Measurements from ENCODE around the gene TBC1D30.

The TBC1D30 gene

DNA sequence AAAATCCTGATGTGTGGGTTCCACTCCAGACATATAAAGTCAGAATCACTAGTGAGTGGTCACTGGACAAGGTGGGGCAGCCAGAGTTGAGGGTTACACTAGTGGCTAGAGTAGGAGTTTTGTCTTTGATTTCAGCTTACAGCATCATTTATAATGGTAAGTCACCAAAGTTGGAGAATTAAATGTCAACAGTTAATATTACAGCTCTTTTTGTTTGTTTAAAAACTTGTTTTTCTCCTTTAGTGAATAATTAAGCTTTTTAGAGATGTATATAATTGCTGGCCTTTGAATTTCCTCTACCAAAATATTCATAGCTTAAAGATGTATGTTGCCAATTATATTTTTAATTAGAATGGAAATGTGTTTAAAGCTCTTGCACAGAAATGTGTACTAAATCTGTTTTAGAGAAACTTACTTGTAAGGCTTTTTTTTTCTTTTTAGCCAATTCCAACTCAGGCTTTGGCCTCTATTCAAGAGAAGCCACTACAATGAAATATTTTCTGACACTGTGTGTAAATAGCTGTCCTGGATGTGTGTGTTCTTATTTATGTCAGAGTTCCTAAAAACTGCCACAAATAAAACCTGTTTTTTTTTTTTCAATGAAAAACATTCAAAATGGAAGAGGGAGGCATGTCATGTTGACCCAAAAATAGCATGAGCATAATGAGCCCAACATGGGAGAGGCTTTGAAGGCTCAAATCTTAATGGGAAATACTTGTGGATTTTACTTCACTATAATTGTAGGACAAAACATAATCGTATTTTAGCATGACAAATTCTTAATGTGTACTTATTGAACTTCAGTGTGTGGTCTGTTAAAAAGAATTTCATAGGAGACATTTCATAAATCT lies 92.2 kb downstream of the TBC1D30 start:
- TF ChIP-seq, protein P1, sequence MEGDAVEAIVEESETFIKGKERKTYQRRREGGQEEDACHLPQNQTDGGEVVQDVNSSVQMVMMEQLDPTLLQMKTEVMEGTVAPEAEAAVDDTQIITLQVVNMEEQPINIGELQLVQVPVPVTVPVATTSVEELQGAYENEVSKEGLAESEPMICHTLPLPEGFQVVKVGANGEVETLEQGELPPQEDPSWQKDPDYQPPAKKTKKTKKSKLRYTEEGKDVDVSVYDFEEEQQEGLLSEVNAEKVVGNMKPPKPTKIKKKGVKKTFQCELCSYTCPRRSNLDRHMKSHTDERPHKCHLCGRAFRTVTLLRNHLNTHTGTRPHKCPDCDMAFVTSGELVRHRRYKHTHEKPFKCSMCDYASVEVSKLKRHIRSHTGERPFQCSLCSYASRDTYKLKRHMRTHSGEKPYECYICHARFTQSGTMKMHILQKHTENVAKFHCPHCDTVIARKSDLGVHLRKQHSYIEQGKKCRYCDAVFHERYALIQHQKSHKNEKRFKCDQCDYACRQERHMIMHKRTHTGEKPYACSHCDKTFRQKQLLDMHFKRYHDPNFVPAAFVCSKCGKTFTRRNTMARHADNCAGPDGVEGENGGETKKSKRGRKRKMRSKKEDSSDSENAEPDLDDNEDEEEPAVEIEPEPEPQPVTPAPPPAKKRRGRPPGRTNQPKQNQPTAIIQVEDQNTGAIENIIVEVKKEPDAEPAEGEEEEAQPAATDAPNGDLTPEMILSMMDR (IDR thresholded peaks at IDR 0.05; ENCODE audit: insufficient read depth, low read depth, low read length, missing control alignments) = no peak
- no peak overlapping the region for H3K4me3 ChIP-seq (ENCODE audit: low read depth, low read length)
- no peak for DNase-seq (ENCODE audit: low read depth)

DNA sequence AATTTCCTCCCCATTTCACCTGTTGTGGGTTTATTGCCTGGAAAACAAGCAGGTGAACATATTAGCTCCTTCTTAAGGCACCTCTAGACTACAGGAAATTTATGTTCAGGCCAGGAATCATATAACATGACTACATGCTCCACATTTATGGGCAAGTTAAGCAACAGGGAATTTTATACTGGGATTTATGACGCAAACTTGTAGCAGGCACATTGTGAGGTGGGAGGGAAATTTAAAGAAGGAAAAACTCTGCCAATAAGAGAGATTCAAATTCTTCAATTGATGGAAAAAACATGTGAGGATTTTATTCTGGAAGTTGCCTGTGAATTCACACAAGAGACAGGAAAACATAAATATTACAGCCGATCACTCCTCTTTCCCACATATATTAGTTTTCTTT lies 93.9 kb downstream of the TBC1D30 start:
- TF ChIP-seq, protein P1 (IDR thresholded peaks at IDR 0.05; ENCODE audit: insufficient read depth, low read depth, low read length, missing control alignments) = no peak
- H3K4me3 ChIP-seq (ENCODE audit: low read depth, low read length) = no peak overlapping the region
- no peak for DNase-seq (ENCODE audit: low read depth)

DNA sequence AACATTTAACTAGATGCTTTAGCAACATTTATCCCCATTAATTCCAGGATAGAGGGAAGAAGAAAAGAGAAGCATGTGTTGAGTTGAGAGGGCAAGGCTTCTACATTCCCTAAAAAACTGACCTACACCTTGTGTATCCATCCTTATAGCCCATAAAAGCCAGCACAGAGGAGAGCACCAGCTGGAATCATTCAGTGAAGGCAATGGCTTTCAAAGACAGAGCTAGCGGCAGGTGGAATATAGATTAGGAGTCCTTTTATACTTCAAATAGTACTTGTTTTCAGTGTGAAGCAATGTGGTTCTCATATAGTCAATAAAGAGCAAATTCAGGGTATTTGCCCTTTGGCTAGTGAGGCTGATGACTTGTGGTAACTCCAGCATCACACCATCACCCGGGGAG lies 94.4 kb downstream of the TBC1D30 start:
- H3K4me3 ChIP-seq (ENCODE audit: low read depth, low read length) = no peak overlapping the region
- no peak for DNase-seq (ENCODE audit: low read depth)
- TF ChIP-seq, protein P1 (IDR thresholded peaks at IDR 0.05; ENCODE audit: insufficient read depth, low read depth, low read length, missing control alignments) = no peak

DNA sequence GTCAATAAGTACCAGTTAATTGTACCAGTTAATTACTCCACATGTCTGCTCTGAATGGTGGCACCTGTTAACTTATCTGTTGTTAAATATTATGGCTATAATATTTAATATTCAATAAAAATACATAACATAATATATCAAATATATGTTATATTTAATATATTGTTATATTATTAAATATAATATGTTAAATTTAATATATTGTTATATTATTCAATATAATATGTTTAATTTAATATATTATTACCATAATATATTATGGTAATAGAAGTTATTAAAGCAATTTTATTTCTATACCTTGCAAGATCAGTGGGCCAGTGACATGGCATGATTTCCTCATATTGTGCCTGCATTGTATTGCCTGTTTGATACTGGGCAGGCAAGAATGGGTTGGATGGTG lies 98.4 kb downstream of the TBC1D30 start:
- TF ChIP-seq, protein P1 (IDR thresholded peaks at IDR 0.05; ENCODE audit: insufficient read depth, low read depth, low read length, missing control alignments) = no peak
- no peak for DNase-seq (ENCODE audit: low read depth)
- H3K4me3 ChIP-seq (ENCODE audit: low read depth, low read length) = no peak overlapping the region

DNA sequence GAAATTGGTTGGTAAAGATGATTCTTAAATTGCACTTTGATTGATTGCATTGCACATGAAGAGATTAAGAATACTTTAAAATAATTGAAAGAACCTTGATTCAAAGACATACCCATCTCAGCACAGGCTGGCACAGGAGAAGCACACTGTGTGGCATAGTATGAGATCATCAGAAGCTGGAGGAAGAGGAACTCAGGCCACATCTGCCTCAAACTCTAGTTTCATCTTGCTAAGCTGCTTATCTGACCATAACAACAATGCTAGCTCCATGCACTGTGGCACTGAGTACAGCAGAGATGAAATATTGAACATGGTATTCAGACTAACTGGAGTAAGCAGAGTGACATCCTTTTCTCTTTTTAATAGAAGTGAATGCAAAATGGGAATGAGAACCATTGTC lies 99.1 kb downstream of the TBC1D30 start:
- peak; percentile 54 for DNase-seq (ENCODE audit: low read depth)
- TF ChIP-seq, protein P1 (IDR thresholded peaks at IDR 0.05; ENCODE audit: insufficient read depth, low read depth, low read length, missing control alignments) = no peak
- H3K4me3 ChIP-seq (ENCODE audit: low read depth, low read length) = no peak overlapping the region

Data from GM12865 (cell line).